B cell (primary cell): ENCODE measurements around the gene CFL1. TPM values are rescaled to one million over a fixed set of nuclear protein-coding genes. Genes with fewer than 3 reads are reported as not detected.

ENCODE experiments used
- ATAC-seq: fragments of 200-7000 bp; cut with Tn5 transposase; one replicate; pipeline ENCODE4 v1.10.0; 2021; ENCODE audit warnings: low read depth, mild to moderate bottlenecking, moderate number of reproducible peaks, moderate library complexity
- CTCF ChIA-PET: fragments of 350-600 bp; sonication (Branson Sonifier 250); formaldehyde crosslinking; loops from one replicate; lab custom pipeline; 2021; ENCODE audit warnings: antibody characterized with exemption, inconsistent platforms; lab: Charles Lee
- POLR2A ChIA-PET: fragments of 350-600 bp; sonication (Branson Sonifier 250); formaldehyde crosslinking; loops from one replicate; lab custom pipeline; 2021; ENCODE audit warnings: antibody characterized with exemption; lab: Charles Lee
- DNase-seq: peaks from one replicate; pipeline ENCODE4 v3.0.0; 2013
- H2AFZ ChIP-seq: 2 replicates; pipeline ENCODE4 v1.6.1; 2012; ENCODE audit warnings: mild to moderate bottlenecking, low read depth, low read length; ENCODE audit not compliant: insufficient read depth, poor library complexity, severe bottlenecking
- H3K27ac ChIP-seq, 2 donors: 1 replicate in 1 of 2; 2 replicates in 1 of 2; pipeline ENCODE4 v1.5.1; 2012 to 2013; ENCODE audit warnings: low read length in 2 of 2, mild to moderate bottlenecking in 2 of 2, moderate library complexity in 1 of 2
- H3K27me3 ChIP-seq, 4 experiments: fragments of 200-600 bp in 1 of 4; sonication (generic) in 1 of 4; replicated peaks in 1 of 4; 1 replicate in 2 of 4; 2 replicates in 2 of 4; pipeline versions ENCODE4 v1.6.1 to v1.7.0; 2013 to 2016; ENCODE audit warnings: low read length in 3 of 4, mild to moderate bottlenecking in 2 of 4, mixed read lengths in 1 of 4, moderate library complexity in 1 of 4; ENCODE audit not compliant: insufficient read depth in 4 of 4, control insufficient read depth in 3 of 4; ENCODE audit errors: control extremely low read depth in 1 of 4
- H3K36me3 ChIP-seq, 2 experiments: replicated peaks in 1 of 2; 1 replicate in 1 of 2; 2 replicates in 1 of 2; pipeline versions ENCODE4 v1.6.1 to v1.7.1; 2013; ENCODE audit warnings: low read length in 1 of 2; ENCODE audit not compliant: insufficient read depth in 2 of 2, control insufficient read depth in 1 of 2; ENCODE audit errors: control extremely low read depth in 1 of 2, extremely low read depth in 1 of 2
- H3K4me1 ChIP-seq, 2 donors: fragments of 200-600 bp in 1 of 2; sonication (generic) in 1 of 2; 1 replicate in 1 of 2; 2 replicates in 1 of 2; pipeline versions ENCODE4 v1.5.1 to v1.6.1; 2013 to 2017; ENCODE audit warnings: low read length in 2 of 2; ENCODE audit not compliant: control insufficient read depth in 2 of 2, insufficient read depth in 2 of 2
- H3K4me2 ChIP-seq: replicated peaks from 2 replicates; pipeline ENCODE3; 2012; ENCODE audit warnings: mild to moderate bottlenecking, low read depth, low read length; ENCODE audit not compliant: poor library complexity, severe bottlenecking
- H3K4me3 ChIP-seq, 5 experiments: fragments of 200-600 bp in 1 of 5; sonication (generic) in 1 of 5; 1 replicate in 3 of 5; 2 replicates in 2 of 5; pipeline versions ENCODE4 v1.5.1 to v1.7.0; 2011 to 2016; ENCODE audit warnings: low read length in 4 of 5, mild to moderate bottlenecking in 4 of 5, low read depth in 2 of 5, control low read depth in 1 of 5, moderate library complexity in 1 of 5; ENCODE audit not compliant: insufficient read depth in 1 of 5; ENCODE audit errors: control extremely low read depth in 1 of 5, extremely low read depth in 1 of 5
- H3K79me2 ChIP-seq: fragments of 200-600 bp; sonication (generic); one replicate; pipeline ENCODE4 v1.6.0; 2016; ENCODE audit warnings: low read length; ENCODE audit not compliant: control insufficient read depth, insufficient read depth
- H3K9ac ChIP-seq: fragments of 200-600 bp; sonication (generic); 2 replicates; pipeline ENCODE4 v1.6.1; 2017; ENCODE audit warnings: mild to moderate bottlenecking, low read length, moderate library complexity
- H3K9me3 ChIP-seq, 3 donors: one replicate each; pipeline versions ENCODE4 v1.6.1 to v1.7.1; 2013; ENCODE audit warnings: low read length in 2 of 3; ENCODE audit not compliant: control insufficient read depth in 2 of 3, insufficient read depth in 1 of 3; ENCODE audit errors: control extremely low read depth in 1 of 3
- H4K20me1 ChIP-seq: 2 replicates; pipeline ENCODE4 v1.6.0; 2012; ENCODE audit warnings: mild to moderate bottlenecking, low read length; ENCODE audit not compliant: insufficient read depth, control insufficient read depth, poor library complexity, severe bottlenecking
- H3K27ac Mint-ChIP-seq: one replicate; pipeline ENCODE4 v1.8.0; 2021; ENCODE audit warnings: mixed read lengths
- H3K27me3 Mint-ChIP-seq: one replicate; pipeline ENCODE4 v1.8.0; 2021; ENCODE audit warnings: mixed read lengths
- H3K4me1 Mint-ChIP-seq: one replicate; pipeline ENCODE4 v1.8.0; 2021; ENCODE audit warnings: mixed read lengths
- H3K4me3 Mint-ChIP-seq: one replicate; pipeline ENCODE4 v1.8.0; 2021; ENCODE audit warnings: mixed read lengths
- H3K9me3 Mint-ChIP-seq: one replicate; pipeline ENCODE4 v1.8.0; 2022; ENCODE audit warnings: mixed read lengths; ENCODE audit not compliant: insufficient read depth
- EZH2 ChIP-seq: IDR thresholded peaks from 2 replicates; pipeline ENCODE4 v1.6.1; 2012; ENCODE audit warnings: borderline replicate concordance, low read depth, mild to moderate bottlenecking, moderate library complexity, low read length; ENCODE audit not compliant: insufficient read depth, poor library complexity, severe bottlenecking
- WGBS: methylation state at CpG from one replicate; pipeline ENCODE4 v1.1.5; 2013; ENCODE audit warnings: missing lambda C conversion rate; ENCODE audit not compliant: insufficient coverage; 5-methylcytosine and 5-hydroxymethylcytosine counted together
- intact Hi-C: fragments of 100-400 bp; cut with micrococcal nuclease; formaldehyde crosslinking; loops from one replicate; pipeline ENCODE4 v1.10.0; 2022
- polyA plus RNA-seq: library from polyadenylated mRNA; depleted of rRNA; stranded (reverse); fragments of >200 nt; gene quantifications from 2 replicates; pipeline ENCODE4 v1.2.3, GENCODE V29; 2012
- total RNA-seq, 2 donors: library from RNA; stranded (reverse); fragments of 120-200 nt in 1 of 2; gene quantifications; 1 replicate in 1 of 2; 2 replicates in 1 of 2; pipeline versions ENCODE4 v1.2.3 to v1.2.4, GENCODE V29; 2013 to 2022
- TF ChIP-seq, protein P1 (sequence below): fragments of 200-600 bp; IDR thresholded peaks from one replicate; pipeline ENCODE4 v1.8.0; 2022; ENCODE audit warnings: antibody characterized with exemption, mild to moderate bottlenecking

Gene CFL1
- total and polyA plus RNA-seq, 2 donors (not counting 1 experiment from before 2014, with no cell fraction given): 455 to 990 TPM

DNA sequence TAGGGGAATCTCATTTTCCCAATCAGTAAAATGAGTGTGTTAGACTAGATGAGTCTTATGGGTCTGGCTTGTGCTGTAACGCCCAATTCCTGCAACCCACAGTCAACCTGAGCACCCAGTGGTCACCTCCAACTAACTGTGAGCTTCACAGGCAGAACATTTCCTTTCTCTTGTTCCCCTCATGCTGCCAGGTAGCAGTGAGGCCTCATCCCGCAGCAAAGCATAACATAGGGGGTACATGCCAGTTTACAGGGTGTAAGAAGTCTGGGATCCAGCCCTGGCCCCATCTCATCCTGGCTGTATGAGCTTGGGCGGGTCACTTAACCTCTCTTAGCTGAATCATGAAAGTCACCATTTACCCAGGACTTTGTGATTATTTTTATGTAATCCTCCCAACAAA, 10.9 kb upstream of the CFL1 start:
- DNase-seq: no peak
- peaks cover 0 to 25% of the 10 kb centered on the region in 2 experiments for H3K36me3 ChIP-seq
- H4K20me1 ChIP-seq: peaks cover 10% of the 10 kb centered on the region
- H3K4me2 ChIP-seq: no peak overlapping the region
- H2AFZ ChIP-seq: no peak overlapping the region
- H3K9me3 ChIP-seq: no peaks in the 10 kb centered on the region
- H3K4me3 Mint-ChIP-seq: no peak overlapping the region
- no peak overlapping the region for H3K4me3 ChIP-seq
- ChIA-PET CTCF (interaction anchor here (1.3 to 7.0 kb wide), 3 partner anchors 9 to 19 kb away, joined by 6 to 71 read pairs (median 65); partner anchors contain the start of genes CCDC85B, CFL1, FIBP and MUS81), POLR2A (interaction anchor here (1.2 to 3.6 kb wide), 2 partner anchors 8 to 10 kb away, joined by 4 to 20 read pairs; partner anchors contain the start of gene MUS81)
- peaks cover 5% of the 10 kb centered on the region for H3K27me3 Mint-ChIP-seq
- peaks cover 10 to 24% of the 10 kb centered on the region in 2 donors for H3K4me1 ChIP-seq
- ATAC-seq: no peak
- 90% methylated on average over 2 of the region's 3 CpGs for WGBS
- intact Hi-C loops: no loop called here
- TF ChIP-seq, protein P1, sequence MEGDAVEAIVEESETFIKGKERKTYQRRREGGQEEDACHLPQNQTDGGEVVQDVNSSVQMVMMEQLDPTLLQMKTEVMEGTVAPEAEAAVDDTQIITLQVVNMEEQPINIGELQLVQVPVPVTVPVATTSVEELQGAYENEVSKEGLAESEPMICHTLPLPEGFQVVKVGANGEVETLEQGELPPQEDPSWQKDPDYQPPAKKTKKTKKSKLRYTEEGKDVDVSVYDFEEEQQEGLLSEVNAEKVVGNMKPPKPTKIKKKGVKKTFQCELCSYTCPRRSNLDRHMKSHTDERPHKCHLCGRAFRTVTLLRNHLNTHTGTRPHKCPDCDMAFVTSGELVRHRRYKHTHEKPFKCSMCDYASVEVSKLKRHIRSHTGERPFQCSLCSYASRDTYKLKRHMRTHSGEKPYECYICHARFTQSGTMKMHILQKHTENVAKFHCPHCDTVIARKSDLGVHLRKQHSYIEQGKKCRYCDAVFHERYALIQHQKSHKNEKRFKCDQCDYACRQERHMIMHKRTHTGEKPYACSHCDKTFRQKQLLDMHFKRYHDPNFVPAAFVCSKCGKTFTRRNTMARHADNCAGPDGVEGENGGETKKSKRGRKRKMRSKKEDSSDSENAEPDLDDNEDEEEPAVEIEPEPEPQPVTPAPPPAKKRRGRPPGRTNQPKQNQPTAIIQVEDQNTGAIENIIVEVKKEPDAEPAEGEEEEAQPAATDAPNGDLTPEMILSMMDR: no peak
- no peak for TF ChIP-seq EZH2
- no peak overlapping the region for H3K27ac Mint-ChIP-seq
- H3K4me1 Mint-ChIP-seq: peaks cover 28% of the 10 kb centered on the region
- H3K9ac ChIP-seq: no peak overlapping the region
- no peaks in the 10 kb centered on the region for H3K27me3 ChIP-seq
- H3K27ac ChIP-seq: no peak overlapping the region
- no peaks in the 10 kb centered on the region for H3K79me2 ChIP-seq
- no peaks in the 10 kb centered on the region for H3K9me3 Mint-ChIP-seq

DNA sequence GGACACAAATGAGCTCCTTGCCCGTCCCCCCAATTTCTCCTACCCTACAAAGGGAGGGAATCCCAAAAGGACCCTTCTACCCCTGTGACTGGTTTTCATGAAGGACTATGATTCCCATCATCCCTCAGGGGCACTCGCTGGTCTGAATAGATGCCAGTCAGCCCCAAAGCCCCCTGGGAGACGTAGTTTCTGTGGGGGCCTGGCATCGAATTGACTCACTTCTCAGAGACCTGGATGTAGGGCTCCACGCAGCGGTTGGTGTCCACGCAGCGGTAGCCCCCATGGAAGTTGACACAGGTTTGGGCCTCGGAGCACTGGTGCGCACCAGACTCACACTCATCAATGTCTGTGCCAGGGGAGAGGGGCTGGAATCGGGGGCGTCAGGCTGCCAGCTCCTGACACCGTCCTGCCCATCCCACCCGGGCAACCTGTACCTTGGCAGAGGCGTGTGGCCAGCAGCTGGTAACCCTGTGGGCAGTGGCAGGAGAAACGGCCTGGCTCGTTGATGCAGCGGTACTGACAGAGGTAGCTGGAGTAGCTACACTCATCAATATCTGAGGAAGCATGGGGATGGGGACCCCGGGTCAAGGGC, 10.2 kb upstream of the CFL1 start:
- no peak overlapping the region for H2AFZ ChIP-seq
- Mint-ChIP-seq H3K27ac (no peak overlapping the region), H3K4me1 (peaks cover 21% of the 10 kb centered on the region), H3K27me3 (peaks cover 3% of the 10 kb centered on the region), H3K9me3 (no peaks in the 10 kb centered on the region), H3K4me3 (no peak overlapping the region)
- 92% methylated on average over 14 of the region's 19 CpGs for WGBS
- peaks cover 17% of the 10 kb centered on the region for H4K20me1 ChIP-seq
- H3K27ac ChIP-seq: no peak overlapping the region
- intact Hi-C loops: no loop called here
- ChIA-PET CTCF (interaction anchor here (1.3 to 7.0 kb wide), 3 partner anchors 8 to 19 kb away, joined by 6 to 71 read pairs (median 65); partner anchors contain the start of genes CCDC85B, CFL1, FIBP and MUS81), POLR2A (interaction anchor here (3.6 kb wide), 1 partner anchor 7 kb away, joined by 20 read pairs; the partner anchor contains the start of gene MUS81)
- H3K9me3 ChIP-seq: no peaks in the 10 kb centered on the region
- no peaks in the 10 kb centered on the region for H3K27me3 ChIP-seq
- DNase-seq (no peak), ATAC-seq (peak; percentile 72)
- H3K79me2 ChIP-seq: peaks cover 4% of the 10 kb centered on the region
- peaks cover 0 to 33% of the 10 kb centered on the region in 2 experiments for H3K36me3 ChIP-seq
- TF ChIP-seq, protein P1: no peak
- TF ChIP-seq EZH2: no peak
- no peak overlapping the region for H3K4me2 ChIP-seq
- peaks cover 10 to 19% of the 10 kb centered on the region in 2 donors for H3K4me1 ChIP-seq
- no peak overlapping the region for H3K9ac ChIP-seq
- no peak overlapping the region for H3K4me3 ChIP-seq
